ENCODE data around the gene MDC1.

Gene MDC1

GRCh38 chr6:30717129-30717844 lies at the start of gene MDC1:
Gene MDC1, minus strand, starts transcription at chr6:30717281. Its CDS starts 2,106 bp downstream, at chr6:30715175.
- Histone ChIP-seq H3K4me1 (ENCODE audit: control insufficient read depth, insufficient read depth, low read length) (peaks cover 6% of the 10 kb centered on the region), H3K27ac (ENCODE audit: extremely low read depth, low read depth, low read length) (peak within 1 kb of the TSS; percentile 88), H3K36me3 (ENCODE audit: control insufficient read depth in 2 of 2, insufficient read depth in 1 of 2, low read length in 2 of 2) (peaks cover 19 to 45% of the 10 kb centered on the region in 2 experiments), H3K4me3 (ENCODE audit: low read depth, low read length) (peak within 1 kb of the TSS; percentile 72), H3K9me3 (ENCODE audit: control insufficient read depth, insufficient read depth, low read depth, low read length) (no peaks in the 10 kb centered on the region)
- ChIA-PET CTCF (interaction anchor here (0.9 to 18.7 kb wide), 5 partner anchors 14 to 41 kb away, joined by 3 to 692 read pairs (median 5); partner anchors contain the start of genes DHX16 and NRM), POLR2A (interaction anchor here (0.6 to 10.1 kb wide), 33 partner anchors 9 to 1110 kb away, joined by 3 to 235 read pairs (median 4); partner anchors contain the start of genes ABCF1, ATAT1, C6orf136 and DHX16)
- no peak for TF ChIP-seq ZNF175 (tag by site-specific recombination; IDR thresholded peaks at IDR 0.05)
- peak; percentile 95; the same call in 1 of the 2 replicates for TF ChIP-seq HOXC10 (CRISPR knock-in tag; IDR thresholded peaks at IDR 0.05)
- peak; percentile 90 for TF ChIP-seq ZNF629 (tag by site-specific recombination; IDR thresholded peaks at IDR 0.05)
- peak; percentile 94 for TF ChIP-seq ZNF341 (tag by site-specific recombination; IDR thresholded peaks at IDR 0.05; ENCODE audit: low read depth)
- peak; percentile 16; the same call in 1 of the 2 replicates for TF ChIP-seq ZNF18 (tag by site-specific recombination; IDR thresholded peaks at IDR 0.05)
- TF ChIP-seq ZSCAN18 (tag by site-specific recombination; IDR thresholded peaks at IDR 0.05), result peak; percentile 69
- TF ChIP-seq ZNF792 (tag by site-specific recombination; IDR thresholded peaks at IDR 0.05), result no peak
- TF ChIP-seq ZNF785 (tag by site-specific recombination; IDR thresholded peaks at IDR 0.05), result no peak
- TF ChIP-seq ZNF624 (tag by site-specific recombination; IDR thresholded peaks at IDR 0.05), result no peak
- TF ChIP-seq ZNF843 (tag by site-specific recombination; IDR thresholded peaks at IDR 0.05), result peak; percentile 63
- peak; percentile 75; the same call in 1 of the 2 replicates for TF ChIP-seq HOXD13 (CRISPR knock-in tag; IDR thresholded peaks at IDR 0.05; ENCODE audit: borderline replicate concordance)
- no peak for TF ChIP-seq ZNF155 (tag by site-specific recombination; IDR thresholded peaks at IDR 0.05)
- peak; percentile 94 for TF ChIP-seq ZNF639 (tag by site-specific recombination; IDR thresholded peaks at IDR 0.05)
- TF ChIP-seq ZSCAN30 (tag by site-specific recombination; IDR thresholded peaks at IDR 0.05), result peak; percentile 86
- TF ChIP-seq ZBTB6 (tag by site-specific recombination; IDR thresholded peaks at IDR 0.05), result no peak
- no peak for TF ChIP-seq ZNF174 (tag by site-specific recombination; IDR thresholded peaks at IDR 0.05)
- peak; percentile 83 for TF ChIP-seq KLF7 (tag by site-specific recombination; IDR thresholded peaks at IDR 0.05; ENCODE audit: borderline replicate concordance)
- TF ChIP-seq HIC1 (tag by site-specific recombination; IDR thresholded peaks at IDR 0.05), result peak; percentile 95
- TF ChIP-seq ZNF398 (tag by site-specific recombination; IDR thresholded peaks at IDR 0.05), result no peak
- TF ChIP-seq SCRT1 (tag by site-specific recombination; IDR thresholded peaks at IDR 0.05; ENCODE audit: borderline replicate concordance), result peak; percentile 76
- peak; percentile 84 for TF ChIP-seq EGR2 (tag by site-specific recombination; IDR thresholded peaks at IDR 0.05; ENCODE audit: low read depth)
- TF ChIP-seq ZNF223 (tag by site-specific recombination; IDR thresholded peaks at IDR 0.05), result 0 out of 2 replicates have a peak, but pooled peaks have one; percentile 26
- TF ChIP-seq ZNF514 (tag by site-specific recombination; IDR thresholded peaks at IDR 0.05), result no peak
- peak; percentile 81 for TF ChIP-seq KLF1 (tag by site-specific recombination; IDR thresholded peaks at IDR 0.05)
- peak; percentile 74 for TF ChIP-seq YY2 (tag by site-specific recombination; IDR thresholded peaks at IDR 0.05)
- TF ChIP-seq ZBTB44 (tag by site-specific recombination; IDR thresholded peaks at IDR 0.05), result peak; percentile 99
